HG03135 (cell line): ENCODE data around the gene FOXRED2.
"Not testable (repeated sequence)": the region's sequence is repeated elsewhere in the genome, so short reads cannot be mapped to it uniquely, and the experiment has no call there.

Experiments used
- ATAC-seq: cut with Tn5 transposase; IDR thresholded peaks from one replicate; pipeline ENCODE4 v1.9.1; 2021; ENCODE audit warnings: mild to moderate bottlenecking, moderate library complexity; ENCODE audit not compliant: unreplicated experiment

Gene FOXRED2

GRCh38 chr22:36452250-36452977 lies 54.4 kb downstream of the FOXRED2 start:
- no peak for ATAC-seq

DNA sequence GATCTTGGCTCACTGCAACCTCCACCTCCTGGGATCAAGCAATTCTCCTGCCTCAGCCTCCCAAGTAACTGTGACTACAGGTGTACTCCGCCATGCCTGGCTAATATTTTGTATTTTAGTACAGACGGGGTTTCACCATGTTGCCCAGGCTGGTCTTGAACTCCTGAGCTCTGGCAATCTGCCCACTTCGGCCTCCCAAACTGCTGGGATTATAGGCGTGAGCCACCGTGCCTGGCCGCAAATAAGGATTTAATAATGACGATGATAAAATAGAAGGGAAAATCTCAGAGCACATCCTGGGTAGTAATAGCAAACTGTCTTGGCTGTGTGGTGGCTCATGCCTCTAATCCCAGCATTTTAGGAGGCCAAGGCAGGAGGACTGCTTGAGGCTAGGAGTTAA lies 55.9 kb downstream of the FOXRED2 start:
- ATAC-seq, result not testable (repeated sequence)

DNA sequence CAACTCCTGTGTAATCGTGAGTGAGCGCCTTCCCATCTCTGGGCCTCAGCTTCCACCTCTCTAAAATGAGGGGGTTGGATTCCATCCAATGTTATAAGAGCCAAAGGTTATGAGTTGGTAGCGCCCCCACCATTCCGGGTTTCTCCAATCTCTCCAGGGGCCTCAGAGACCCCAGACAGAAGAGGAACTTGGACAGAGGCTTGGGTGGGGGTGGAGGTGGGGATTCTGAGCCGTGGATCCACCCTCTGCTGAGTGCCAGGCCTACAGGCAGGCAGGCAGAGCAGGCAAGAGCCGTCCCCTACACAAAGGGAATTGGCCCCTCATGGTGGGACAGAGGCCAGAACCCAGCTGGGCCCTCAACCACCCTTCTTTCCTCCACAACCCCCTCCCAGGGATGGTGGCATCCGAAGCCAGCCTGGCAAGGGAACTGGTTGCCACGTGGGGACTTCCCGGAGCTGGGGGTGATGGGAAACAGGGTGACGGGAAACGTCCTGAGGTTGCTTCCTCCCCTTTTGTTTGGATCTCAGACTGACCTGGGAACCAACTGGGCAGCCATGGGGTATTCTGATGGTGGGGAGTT lies 57.2 kb downstream of the FOXRED2 start:
- no peak for ATAC-seq

DNA sequence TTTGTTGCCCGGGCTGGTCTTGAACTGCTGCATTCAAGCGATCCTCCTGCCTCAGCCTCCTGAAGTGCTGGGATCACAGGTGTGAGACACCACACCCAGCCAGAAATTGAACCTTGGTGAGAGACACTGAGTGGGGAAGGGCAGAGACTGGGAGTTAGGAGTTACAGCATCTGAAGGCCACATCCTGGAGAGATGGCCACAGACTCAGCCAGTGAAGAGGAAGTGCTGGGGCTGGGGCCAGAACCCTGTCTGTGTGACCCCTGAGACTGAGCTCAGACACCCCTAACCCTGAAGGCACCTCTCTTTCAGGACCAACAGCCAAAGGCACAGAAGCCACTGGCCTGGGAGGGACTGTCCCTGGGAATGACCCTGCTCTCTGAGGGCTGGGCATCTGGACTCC lies 59.2 kb downstream of the FOXRED2 start:
- no peak for ATAC-seq

DNA sequence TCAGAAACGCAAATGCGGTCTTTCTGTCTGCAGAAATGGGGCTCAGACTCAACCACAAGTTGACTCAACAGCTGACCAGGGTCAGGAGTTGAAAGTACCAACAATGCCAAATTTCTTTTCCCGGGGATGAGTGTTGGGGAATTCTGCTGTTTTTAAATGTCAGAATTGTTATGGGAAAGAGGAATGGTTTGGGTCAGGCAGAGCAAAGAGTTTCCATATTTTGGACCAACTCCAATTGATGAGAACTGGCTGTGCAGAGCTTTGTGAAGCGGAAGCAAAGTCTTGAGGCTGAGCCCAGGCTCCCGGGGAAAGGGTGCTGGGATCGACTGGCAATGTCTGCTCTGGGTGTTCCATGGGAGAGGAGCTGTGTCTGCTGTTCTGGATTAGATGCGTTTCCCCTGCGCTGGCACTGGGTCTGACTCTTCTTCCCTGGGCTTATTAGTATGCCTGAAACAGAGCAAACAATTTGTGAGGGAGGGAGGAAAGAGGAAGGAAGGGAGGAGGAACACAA lies 61.6 kb downstream of the FOXRED2 start:
- no peak for ATAC-seq

DNA sequence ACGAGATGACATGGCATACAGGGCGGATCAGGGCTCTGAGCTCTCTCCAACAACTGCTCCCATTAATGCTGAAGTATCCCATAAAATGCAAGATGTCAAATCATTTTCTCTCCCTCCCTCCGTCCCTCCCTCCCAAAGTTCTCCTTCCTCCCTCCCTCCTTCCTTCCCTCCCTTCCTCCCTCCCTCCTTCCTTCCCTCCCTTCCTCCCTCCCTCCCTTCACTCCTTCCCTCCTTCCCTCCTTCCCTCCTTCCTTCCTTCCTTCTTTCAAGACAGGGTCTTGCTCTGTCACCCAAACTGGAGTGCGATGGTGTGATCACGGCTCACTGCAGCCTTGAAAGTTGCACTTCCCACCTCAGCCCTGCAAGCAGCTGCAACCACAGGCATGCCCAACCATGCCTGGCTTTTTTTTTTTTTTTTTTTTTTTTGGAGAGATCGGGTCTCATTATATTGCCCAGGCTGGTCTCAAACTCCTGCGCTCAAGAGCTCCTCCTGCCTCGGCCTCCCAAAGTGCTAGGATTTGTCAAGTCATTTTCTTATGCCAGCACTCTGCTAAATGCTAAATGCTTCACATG lies 63.6 kb downstream of the FOXRED2 start:
- ATAC-seq, result no peak

DNA sequence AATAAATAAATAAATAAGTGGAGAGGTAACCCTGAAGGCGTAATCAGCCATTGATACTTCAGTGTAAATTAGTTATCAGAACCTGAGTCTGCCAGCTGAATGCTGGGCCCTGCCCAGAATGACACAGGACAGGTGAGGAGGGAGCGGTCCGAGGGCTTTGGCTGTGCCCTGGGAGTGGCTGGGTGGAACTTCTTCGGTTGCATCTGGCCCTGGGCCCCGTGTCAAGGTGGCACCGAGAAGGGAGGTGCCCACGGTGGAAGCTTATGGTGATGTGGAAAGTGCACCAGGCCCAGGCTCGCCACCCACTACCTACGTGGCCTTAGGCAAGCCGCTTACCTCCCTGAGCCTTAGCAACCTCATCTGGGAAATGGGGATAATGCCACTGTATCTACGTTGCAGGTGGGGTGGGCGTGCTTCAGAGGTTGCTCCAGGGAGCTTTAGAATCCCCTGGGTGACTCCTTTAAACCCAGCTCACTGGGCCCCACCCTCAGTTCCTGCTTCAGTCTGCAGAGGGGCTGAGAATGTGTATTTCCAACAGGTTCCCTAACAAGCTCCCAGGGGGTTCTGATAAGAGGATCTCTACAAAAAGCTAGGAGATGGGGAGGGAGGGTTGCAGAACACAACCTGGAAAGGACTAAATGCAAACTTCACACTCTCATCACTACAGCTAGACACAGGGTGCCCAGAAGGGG lies 64.2 kb downstream of the FOXRED2 start:
- ATAC-seq, result no peak

DNA sequence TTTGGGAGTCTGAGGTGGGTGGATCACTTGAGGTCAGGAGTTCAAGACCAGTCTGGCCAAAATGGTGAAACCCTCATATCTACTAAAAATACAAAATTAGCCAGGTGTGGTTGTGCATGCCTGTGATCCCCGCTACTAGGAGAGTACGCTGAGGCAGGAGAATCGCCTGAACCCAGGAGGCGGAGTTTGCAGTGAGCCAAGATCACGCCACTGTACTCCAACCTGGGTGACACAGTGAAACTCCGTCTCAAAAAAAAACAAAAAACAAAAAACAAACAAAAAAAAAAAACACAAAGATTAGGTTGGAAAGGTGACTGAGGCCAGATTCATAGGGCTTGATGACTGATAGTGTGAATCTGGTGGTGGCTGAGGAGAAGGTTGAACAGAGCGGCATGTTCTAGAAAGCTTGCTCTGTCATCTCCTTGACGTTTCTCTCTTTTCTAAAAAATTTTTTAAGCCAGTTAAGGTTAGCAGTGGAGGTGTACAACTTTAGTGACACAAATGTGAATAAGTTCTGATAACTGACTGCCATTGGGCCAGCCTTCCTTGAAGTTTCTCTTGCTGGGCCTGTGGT lies 66.3 kb downstream of the FOXRED2 start:
- no peak for ATAC-seq

GRCh38 chr22:36439481-36440271 lies 67.2 kb downstream of the FOXRED2 start:
- ATAC-seq, result no peak
